HepG2 (cell line): ENCODE results near the gene ARHGEF40. TPM values are rescaled to one million over a fixed set of nuclear protein-coding genes. Genes with fewer than 3 reads are reported as not detected.

Experiments used
- CENPT ChIP-seq: sonication (generic); formaldehyde crosslinking; IDR thresholded peaks from 2 replicates; pipeline ENCODE4 v1.8.0; 2022; ENCODE audit warnings: low read depth, mild to moderate bottlenecking, moderate library complexity, missing genetic modification reagents
- ELF3 ChIP-seq: IDR thresholded peaks from 2 replicates; pipeline ENCODE4 v1.6.1; 2016; ENCODE audit warnings: missing genetic modification reagents, missing compliant biosample characterization
- KLF16 ChIP-seq, 2 experiments: sonication (generic) in 1 of 2; formaldehyde crosslinking in 1 of 2; IDR thresholded peaks; 2 replicates each; pipeline versions ENCODE4 v1.6.1 to v1.8.0; 2016 to 2023; ENCODE audit warnings: missing genetic modification reagents in 2 of 2, missing compliant biosample characterization in 1 of 2
- MXI1 ChIP-seq: IDR thresholded peaks from 3 replicates; pipeline ENCODE4 v1.6.1; 2012; ENCODE audit warnings: low read depth, low read length, inconsistent platforms, borderline replicate concordance
- NONO ChIP-seq, 2 experiments: fragments of 450-650 bp in 1 of 2; sonication (generic) in 1 of 2; formaldehyde crosslinking in 1 of 2; IDR thresholded peaks in 1 of 2; conservative IDR thresholded peaks in 1 of 2; 2 replicates each; pipeline versions ENCODE4 v1.6.1 to v1.8.0; 2017 to 2022; ENCODE audit warnings: mild to moderate bottlenecking in 1 of 2, missing genetic modification reagents in 1 of 2, moderate library complexity in 1 of 2
- STAT5B ChIP-seq: sonication (generic); formaldehyde crosslinking; IDR thresholded peaks from 2 replicates; pipeline ENCODE4 v1.4.0; 2020; ENCODE audit warnings: missing genetic modification reagents
- ZBTB21 ChIP-seq: sonication (generic); formaldehyde crosslinking; IDR thresholded peaks from 2 replicates; pipeline ENCODE4 v1.4.0; 2020; ENCODE audit warnings: missing genetic modification reagents
- ZNF280B ChIP-seq: sonication (generic); formaldehyde crosslinking; IDR thresholded peaks from 2 replicates; pipeline ENCODE4 v1.5.0; 2020; ENCODE audit warnings: missing genetic modification reagents, mild to moderate bottlenecking, borderline replicate concordance
- ZNF318 ChIP-seq: sonication (generic); formaldehyde crosslinking; IDR thresholded peaks from 2 replicates; pipeline ENCODE4 v1.4.0; 2020; ENCODE audit warnings: mild to moderate bottlenecking, missing genetic modification reagents
- ZNF609 ChIP-seq: sonication (generic); formaldehyde crosslinking; IDR thresholded peaks from 2 replicates; pipeline ENCODE4 v1.4.0; 2020; ENCODE audit warnings: mild to moderate bottlenecking, missing genetic modification reagents, borderline replicate concordance
- ZNF737 ChIP-seq: sonication (generic); formaldehyde crosslinking; IDR thresholded peaks from 2 replicates; pipeline ENCODE4 v1.5.0; 2020; ENCODE audit warnings: missing genetic modification reagents, mild to moderate bottlenecking, borderline replicate concordance
- ZNF782 ChIP-seq: sonication (generic); formaldehyde crosslinking; IDR thresholded peaks from 2 replicates; pipeline ENCODE4 v1.4.0; 2020; ENCODE audit warnings: missing genetic modification reagents, mild to moderate bottlenecking, borderline replicate concordance
- polyA plus RNA-seq, 8 experiments: library from polyadenylated mRNA; depleted of rRNA in 3 of 8; stranded (reverse) in 7 of 8; unstranded in 1 of 8; fragments of >200 nt; fragmentation: Illumina TruSeq in 4 of 8; extraction: Trizol in 4 of 8; gene quantifications; 2 replicates each; pipeline versions ENCODE4 v1.2.1 to v1.2.3, GENCODE V29; 2011 to 2016; ENCODE audit warnings: low read depth in 4 of 8, missing spikeins in 1 of 8, mixed read lengths in 1 of 8; ENCODE audit not compliant: insufficient read depth in 1 of 8
- total RNA-seq, 5 experiments: library from RNA; depleted of rRNA; stranded (reverse); fragments of >200 nt; fragmentation: Illumina TruSeq; extraction: Trizol; gene quantifications; 2 replicates each; pipeline ENCODE4 v1.2.3, GENCODE V29; 2016; ENCODE audit warnings: low read depth in 1 of 5

Gene ARHGEF40
- total and polyA plus RNA-seq, 2 of the 13 experiments (the other 11 are each of a cell fraction or from before 2014, with no cell fraction given), result 28.1 to 78.1 TPM

GRCh38 chr14:21024585-21025370 is 45.3 kb upstream of the ARHGEF40 start, which contains the start of gene NDRG2 (continued):
- 0 out of 2 replicates have a peak, but pooled peaks have one; percentile 7 for TF ChIP-seq ZNF609 (CRISPR knock-in tag)
- 0 out of 3 replicates have a peak, but pooled peaks have one; percentile 6 for TF ChIP-seq MXI1
- TF ChIP-seq ZNF280B, result peak; percentile 54; the same call in 1 of the 2 replicates
- TF ChIP-seq KLF16 (CRISPR knock-in tag; IDR thresholded peaks at IDR 0.05), result peak in 1 of 2 experiments; percentile 73; a peak in 1 of 4 replicates
- no peak for TF ChIP-seq ZNF737 (CRISPR knock-in tag)
- no peak for TF ChIP-seq ZNF318 (CRISPR knock-in tag)
- no peak for TF ChIP-seq ZBTB21
- TF ChIP-seq ELF3, result 0 out of 2 replicates have a peak, but pooled peaks have one; percentile 9
- TF ChIP-seq CENPT, result peak; percentile 82; the same call in 1 of the 2 replicates
- no peak for TF ChIP-seq ZNF782 (CRISPR knock-in tag)
- 0 out of 2 replicates have a peak, but pooled peaks have one; percentile 25 for TF ChIP-seq STAT5B (CRISPR knock-in tag)
- TF ChIP-seq NONO (IDR thresholded peaks at IDR 0.05), result no peak
- peak; percentile 63; the same call in 1 of the 2 replicates for TF ChIP-seq NONO (CRISPR knock-in tag; conservative IDR thresholded peaks at IDR 0.05)
